ENCODE data around the gene KIR2DL1. TPM values are rescaled to one million over a fixed set of nuclear protein-coding genes. Genes with fewer than 3 reads are reported as not detected.

KIR2DL1 gene
- total and polyA plus RNA-seq, 12 donors, result 0.04 to 0.16 TPM; not detected in 10

DNA sequence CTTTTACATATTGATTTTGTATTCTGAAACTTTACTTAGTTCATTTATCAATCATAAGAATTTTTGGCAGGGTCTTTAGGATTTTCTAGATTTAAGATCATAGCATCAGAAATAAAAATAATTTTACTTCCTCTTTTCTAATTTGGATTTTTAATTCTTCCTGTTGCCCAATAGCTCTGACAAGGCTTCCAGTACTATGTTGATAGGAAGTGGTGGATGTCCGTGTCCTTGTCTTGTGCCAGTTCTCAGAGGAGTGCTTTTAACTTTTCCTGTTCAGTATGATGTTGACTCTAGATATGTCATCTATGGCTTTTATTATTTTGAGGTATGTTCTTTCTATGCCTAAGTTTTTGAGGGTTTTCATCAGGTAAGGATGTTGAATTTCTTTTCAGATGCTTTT lies 26.2 kb downstream of the KIR2DL1 start:
- Histone ChIP-seq H3K4me1 (peaks cover 0 to 25% (median 0%) of the 10 kb centered on the region in 9 donors), H3K27me3 (peaks cover 0 to 7% (median 0%) of the 10 kb centered on the region in 7 donors), H3K9me3 (peaks cover 0 to 9% (median 0%) of the 10 kb centered on the region in 11 donors), H3K36me3 (no peaks in the 10 kb centered on the region), H3K4me3 (no peak overlapping the region), H3K27ac (no peak overlapping the region)
- DNase-seq (no peak), ATAC-seq (no peak)
- WGBS, 2 donors, result 39 to 46% methylated on average over 1 of the region's 1 CpG
- intact Hi-C loops (cut with DNase I), result no loop called here
- TF ChIP-seq CTCF (IDR thresholded peaks at IDR 0.05), result no peak

GRCh38 chr19:54803410-54803809 lies 33.8 kb downstream of the KIR2DL1 start, which contains the start of gene KIR2DL4:
Gene KIR2DL4, plus strand, starts transcription at chr19:54803610. Its CDS starts 42 bp downstream, at chr19:54803652.
- DNase-seq (no peak), ATAC-seq (no peak)
- no peak for TF ChIP-seq CTCF (IDR thresholded peaks at IDR 0.05)
- Histone ChIP-seq H3K4me1 (no peaks in the 10 kb centered on the region), H3K4me3 (no peak within 1 kb of the TSS), H3K27ac (no peak within 1 kb of the TSS), H3K9me3 (peaks cover 0 to 9% (median 0%) of the 10 kb centered on the region in 11 donors), H3K27me3 (peaks cover 0 to 12% (median 7%) of the 10 kb centered on the region in 7 donors), H3K36me3 (no peaks in the 10 kb centered on the region)
- intact Hi-C loops (cut with DNase I), result no loop called here
- 81 to 86% methylated on average over 10 of the region's 10 CpGs for WGBS, 2 donors

DNA sequence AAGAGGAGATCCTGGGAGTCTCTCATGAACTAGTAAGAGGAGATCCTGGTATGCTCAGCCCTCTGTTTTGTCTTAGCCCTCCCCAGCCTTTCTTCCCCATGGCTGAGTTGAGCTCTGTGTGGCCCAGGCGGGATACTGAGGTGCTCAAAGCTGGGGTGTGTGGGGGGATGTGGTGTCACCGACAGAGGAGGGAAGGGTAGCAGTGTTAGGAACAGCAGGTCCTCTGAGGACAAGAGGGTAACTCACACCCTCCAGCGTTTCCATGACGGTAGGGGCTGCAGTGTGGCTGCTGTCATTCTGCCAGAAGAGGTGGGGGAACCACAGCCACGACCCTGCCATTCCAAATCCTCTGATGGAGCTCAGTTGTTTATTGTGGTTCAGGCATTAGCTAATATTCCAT lies 34.5 kb downstream of the KIR2DL1 start:
- H3K4me3 ChIP-seq, result no peak overlapping the region
- intact Hi-C loops (cut with DNase I), result no loop called here

DNA sequence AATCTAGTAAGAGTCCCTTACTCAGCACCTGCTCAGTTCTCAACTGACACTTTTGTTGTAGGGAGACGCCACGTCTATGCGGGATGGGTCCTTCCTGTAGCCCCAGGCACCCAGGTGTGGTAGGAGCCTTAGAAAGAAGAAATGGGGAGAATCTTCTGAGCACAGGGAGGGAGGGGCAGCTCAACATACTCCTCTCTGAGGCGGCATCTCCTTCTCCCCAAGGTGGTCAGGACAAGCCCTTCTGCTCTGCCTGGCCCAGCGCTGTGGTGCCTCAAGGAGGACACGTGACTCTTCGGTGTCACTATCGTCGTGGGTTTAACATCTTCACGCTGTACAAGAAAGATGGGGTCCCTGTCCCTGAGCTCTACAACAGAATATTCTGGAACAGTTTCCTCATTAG lies 35.0 kb downstream of the KIR2DL1 start:
- TF ChIP-seq CTCF (IDR thresholded peaks at IDR 0.05), result no peak
- no peaks in the 10 kb centered on the region for H3K36me3 ChIP-seq
- no peak overlapping the region for H3K4me3 ChIP-seq
- intact Hi-C loops (cut with DNase I), result no loop called here
- ATAC-seq (no peak), DNase-seq (no peak)
- H3K27ac ChIP-seq, result no peak overlapping the region
- H3K9me3 ChIP-seq, result peaks cover 0 to 5% (median 0%) of the 10 kb centered on the region in 11 donors
- WGBS, 2 donors, result 87% methylated on average over 10 of the region's 10 CpGs
- H3K27me3 ChIP-seq, result peaks cover 0 to 12% (median 6%) of the 10 kb centered on the region in 7 donors
- H3K4me1 ChIP-seq, result no peaks in the 10 kb centered on the region

More for the DNA sequence above, 34.5 kb downstream of the KIR2DL1 start:
- peaks cover 0 to 9% (median 0%) of the 10 kb centered on the region in 11 donors for H3K9me3 ChIP-seq
- WGBS, 2 donors, result 46 to 54% methylated on average over 5 of the region's 5 CpGs
- ATAC-seq (no peak), DNase-seq (no peak)
- H3K27me3 ChIP-seq, result peaks cover 0 to 12% (median 7%) of the 10 kb centered on the region in 7 donors
- no peaks in the 10 kb centered on the region for H3K4me1 ChIP-seq
- no peaks in the 10 kb centered on the region for H3K36me3 ChIP-seq
- no peak overlapping the region for H3K27ac ChIP-seq
- TF ChIP-seq CTCF (IDR thresholded peaks at IDR 0.05), result no peak

All from heart right ventricle (tissue), 16 donors.